OCI-LY3 (cell line): Measurements from ENCODE around the gene LINC01488.

Source experiments
- EZH2phosphoT487 ChIP-seq: fragments of 200-600 bp; shearing (Covaris generic); IDR thresholded peaks from 2 replicates; pipeline ENCODE4 v1.6.1; 2018; ENCODE audit warnings: antibody characterized with exemption, mixed run types, low read depth
- TF ChIP-seq, protein P1 (sequence below): fragments of 200-600, 300-600 bp; sonication (generic); IDR thresholded peaks from 2 replicates; pipeline ENCODE4 v1.5.1; 2014; ENCODE audit warnings: antibody characterized with exemption, low read length, low read depth

DNA sequence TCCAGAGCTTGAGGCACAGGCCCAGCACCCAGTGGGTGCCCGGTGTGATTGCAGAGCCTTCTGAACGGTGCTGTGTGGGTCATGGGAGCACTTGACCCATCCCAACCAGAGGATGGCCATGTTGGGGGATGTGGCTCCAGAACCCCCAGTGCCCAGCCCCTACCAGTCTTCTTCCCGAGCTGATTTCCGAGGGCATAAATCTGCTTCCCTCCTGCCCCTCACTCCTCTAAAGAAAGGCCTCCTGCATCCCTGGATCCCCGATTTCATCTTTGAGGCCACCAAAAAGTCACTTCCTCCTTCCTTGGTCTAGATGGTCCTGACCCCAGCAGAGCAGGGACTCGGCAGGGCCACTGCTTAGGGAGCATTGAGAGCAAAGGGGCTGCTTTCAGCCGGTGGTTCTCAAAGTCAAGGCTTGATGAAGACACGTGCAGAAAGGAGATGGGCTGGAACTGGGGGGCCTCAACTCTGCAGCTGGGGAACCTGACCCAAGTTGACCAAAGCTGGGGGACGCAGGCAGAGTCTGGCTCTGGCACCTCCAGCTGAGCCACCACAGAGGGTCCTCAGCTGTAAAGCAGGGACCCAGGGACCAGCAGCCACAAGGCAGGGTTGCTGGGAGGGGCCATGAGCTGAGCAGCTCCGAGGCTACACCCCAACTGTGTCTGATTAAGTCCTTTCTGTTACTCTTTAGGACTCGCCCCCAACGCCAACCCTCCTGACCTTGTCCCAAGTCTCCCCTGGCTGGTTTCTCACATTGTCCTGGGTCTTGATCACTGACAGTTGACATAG lies 56.6 kb downstream of the LINC01488 start:
- TF ChIP-seq, protein P1, sequence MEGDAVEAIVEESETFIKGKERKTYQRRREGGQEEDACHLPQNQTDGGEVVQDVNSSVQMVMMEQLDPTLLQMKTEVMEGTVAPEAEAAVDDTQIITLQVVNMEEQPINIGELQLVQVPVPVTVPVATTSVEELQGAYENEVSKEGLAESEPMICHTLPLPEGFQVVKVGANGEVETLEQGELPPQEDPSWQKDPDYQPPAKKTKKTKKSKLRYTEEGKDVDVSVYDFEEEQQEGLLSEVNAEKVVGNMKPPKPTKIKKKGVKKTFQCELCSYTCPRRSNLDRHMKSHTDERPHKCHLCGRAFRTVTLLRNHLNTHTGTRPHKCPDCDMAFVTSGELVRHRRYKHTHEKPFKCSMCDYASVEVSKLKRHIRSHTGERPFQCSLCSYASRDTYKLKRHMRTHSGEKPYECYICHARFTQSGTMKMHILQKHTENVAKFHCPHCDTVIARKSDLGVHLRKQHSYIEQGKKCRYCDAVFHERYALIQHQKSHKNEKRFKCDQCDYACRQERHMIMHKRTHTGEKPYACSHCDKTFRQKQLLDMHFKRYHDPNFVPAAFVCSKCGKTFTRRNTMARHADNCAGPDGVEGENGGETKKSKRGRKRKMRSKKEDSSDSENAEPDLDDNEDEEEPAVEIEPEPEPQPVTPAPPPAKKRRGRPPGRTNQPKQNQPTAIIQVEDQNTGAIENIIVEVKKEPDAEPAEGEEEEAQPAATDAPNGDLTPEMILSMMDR = no peak
- no peak for TF ChIP-seq EZH2phosphoT487
